ENCODE results near the gene MARCHF3. TPM values are rescaled to one million over a fixed set of nuclear protein-coding genes. Genes with fewer than 3 reads are reported as not detected.

Gene MARCHF3
- total RNA-seq, 3 donors from 2014 or later: 22.5 to 52.8 (median 34.5) TPM

- no peak for ATAC-seq
- H3K36me3 ChIP-seq (ENCODE audit: low read depth): no peaks in the 10 kb centered on the region
- TF ChIP-seq, protein P1, sequence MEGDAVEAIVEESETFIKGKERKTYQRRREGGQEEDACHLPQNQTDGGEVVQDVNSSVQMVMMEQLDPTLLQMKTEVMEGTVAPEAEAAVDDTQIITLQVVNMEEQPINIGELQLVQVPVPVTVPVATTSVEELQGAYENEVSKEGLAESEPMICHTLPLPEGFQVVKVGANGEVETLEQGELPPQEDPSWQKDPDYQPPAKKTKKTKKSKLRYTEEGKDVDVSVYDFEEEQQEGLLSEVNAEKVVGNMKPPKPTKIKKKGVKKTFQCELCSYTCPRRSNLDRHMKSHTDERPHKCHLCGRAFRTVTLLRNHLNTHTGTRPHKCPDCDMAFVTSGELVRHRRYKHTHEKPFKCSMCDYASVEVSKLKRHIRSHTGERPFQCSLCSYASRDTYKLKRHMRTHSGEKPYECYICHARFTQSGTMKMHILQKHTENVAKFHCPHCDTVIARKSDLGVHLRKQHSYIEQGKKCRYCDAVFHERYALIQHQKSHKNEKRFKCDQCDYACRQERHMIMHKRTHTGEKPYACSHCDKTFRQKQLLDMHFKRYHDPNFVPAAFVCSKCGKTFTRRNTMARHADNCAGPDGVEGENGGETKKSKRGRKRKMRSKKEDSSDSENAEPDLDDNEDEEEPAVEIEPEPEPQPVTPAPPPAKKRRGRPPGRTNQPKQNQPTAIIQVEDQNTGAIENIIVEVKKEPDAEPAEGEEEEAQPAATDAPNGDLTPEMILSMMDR (IDR thresholded peaks at IDR 0.05): no peak
- H3K9me3 ChIP-seq: no peaks in the 10 kb centered on the region
- intact Hi-C loops (cut with DNase I, micrococcal nuclease): no loop called here
- no peaks in the 10 kb centered on the region for H3K4me1 ChIP-seq (ENCODE audit: low read depth)
- DNase-seq: no peak
- no peak overlapping the region for H3K4me3 ChIP-seq
These were observed 73.4 kb downstream of the MARCHF3 start for GRCh38 chr5:126956991-126957390.

- H3K4me1 ChIP-seq (ENCODE audit: low read depth): no peaks in the 10 kb centered on the region
- H3K9me3 ChIP-seq: no peaks in the 10 kb centered on the region
- TF ChIP-seq, protein P1 (IDR thresholded peaks at IDR 0.05): no peak
- no peak overlapping the region for H3K4me3 ChIP-seq
- DNase-seq (no peak), ATAC-seq (no peak)
- H3K36me3 ChIP-seq (ENCODE audit: low read depth): no peaks in the 10 kb centered on the region
- intact Hi-C loops (cut with DNase I, micrococcal nuclease): no loop called here
These were observed 75.4 kb downstream of the MARCHF3 start for GRCh38 chr5:126954981-126955380.

DNA sequence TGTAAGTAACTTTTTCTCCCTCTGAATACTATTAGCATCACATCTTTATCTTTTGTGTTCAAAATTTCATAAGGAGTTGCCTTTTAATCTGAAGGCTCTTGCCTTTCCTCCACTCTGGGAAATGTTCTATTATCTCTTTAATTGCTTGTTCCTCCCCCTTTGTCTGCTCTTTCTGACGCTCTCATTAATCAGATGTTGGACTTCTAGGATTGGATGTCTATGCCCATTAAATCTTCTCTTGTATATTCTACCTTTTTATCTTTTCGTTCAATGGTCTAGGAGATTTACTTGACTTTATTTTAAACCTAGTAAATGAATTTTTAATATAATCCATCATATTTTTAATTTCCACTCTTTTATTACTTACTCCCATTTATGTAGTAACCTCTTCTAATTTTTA is 76.7 kb downstream of the MARCHF3 start:
- ATAC-seq: no peak
- Histone ChIP-seq H3K4me3 (no peak overlapping the region), H3K36me3 (ENCODE audit: low read depth) (no peaks in the 10 kb centered on the region), H3K9me3 (no peaks in the 10 kb centered on the region), H3K4me1 (ENCODE audit: low read depth) (no peaks in the 10 kb centered on the region)
- intact Hi-C loops (cut with DNase I, micrococcal nuclease): no loop called here
- TF ChIP-seq, protein P1 (IDR thresholded peaks at IDR 0.05): no peak
- no peak for DNase-seq

- no peak for ATAC-seq
- TF ChIP-seq, protein P1 (IDR thresholded peaks at IDR 0.05): no peak
- DNase-seq: no peak
These were observed 80.9 kb downstream of the MARCHF3 start for GRCh38 chr5:126949475-126949874.

DNA sequence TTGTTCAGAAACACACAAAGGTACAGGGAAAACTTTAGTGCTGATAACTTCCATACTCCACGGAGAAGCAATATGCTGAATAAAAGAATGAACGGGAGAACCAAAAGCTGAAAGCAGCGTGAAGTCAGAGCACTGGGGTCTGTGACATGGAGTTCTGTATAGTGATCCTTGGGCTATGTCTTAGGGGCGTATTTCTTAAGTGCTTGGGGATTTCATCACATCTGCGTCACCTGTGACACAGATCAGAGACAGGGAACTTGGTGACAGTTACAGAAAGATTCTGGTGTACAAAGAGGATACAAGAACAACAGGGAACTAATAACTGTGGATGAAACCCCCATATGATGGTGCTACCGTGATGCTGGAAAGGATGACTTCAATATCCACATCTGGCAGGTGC is 81.9 kb downstream of the MARCHF3 start:
- ATAC-seq: no peak
- intact Hi-C loops (cut with DNase I, micrococcal nuclease): no loop called here

More at GRCh38 chr5:126949475-126949874, 80.9 kb downstream of the MARCHF3 start:
- H3K4me1 ChIP-seq (ENCODE audit: low read depth): no peaks in the 10 kb centered on the region
- H3K36me3 ChIP-seq (ENCODE audit: low read depth): no peaks in the 10 kb centered on the region
- no peak overlapping the region for H3K4me3 ChIP-seq
- no peaks in the 10 kb centered on the region for H3K9me3 ChIP-seq
- intact Hi-C loops (cut with DNase I, micrococcal nuclease): no loop called here

More for the DNA sequence above, 81.9 kb downstream of the MARCHF3 start:
- Histone ChIP-seq H3K4me1 (ENCODE audit: low read depth) (no peaks in the 10 kb centered on the region), H3K9me3 (no peaks in the 10 kb centered on the region), H3K36me3 (ENCODE audit: low read depth) (no peaks in the 10 kb centered on the region), H3K4me3 (no peak overlapping the region)
- DNase-seq: no peak
- TF ChIP-seq, protein P1 (IDR thresholded peaks at IDR 0.05): no peak
